Keratinocyte (primary cell): ENCODE data around the gene PPP1R13L. TPM values are rescaled to one million over a fixed set of nuclear protein-coding genes. Genes with fewer than 3 reads are reported as not detected.

ENCODE experiments used
- DNase-seq: peaks from one replicate; pipeline ENCODE4 v3.0.0-alpha.2; 2011; ENCODE audit warnings: low read depth, missing footprints, low spot score
- FAIRE-seq: peaks from 2 replicates; lab custom pipeline; 2011; peaks lifted over from hg19 to GRCh38; lab: Jason Lieb, UNC
- H2AFZ ChIP-seq: 2 replicates; pipeline ENCODE4 v1.6.0; 2012; ENCODE audit warnings: low read length, control low read depth, inconsistent platforms; ENCODE audit not compliant: control insufficient read depth
- H3K27ac ChIP-seq: 2 replicates; pipeline ENCODE4 v1.5.1; 2011; ENCODE audit warnings: low read length; ENCODE audit not compliant: control insufficient read depth, insufficient read depth
- H3K27me3 ChIP-seq: 3 replicates; pipeline ENCODE4 v1.6.0; 2011; ENCODE audit warnings: low read length; ENCODE audit not compliant: control insufficient read depth, insufficient read depth; ENCODE audit errors: extremely low read depth
- H3K36me3 ChIP-seq, 2 experiments: 2 replicates in 1 of 2; 3 replicates in 1 of 2; pipeline ENCODE4 v1.5.1; 2011; ENCODE audit warnings: low read length in 2 of 2, mild to moderate bottlenecking in 1 of 2; ENCODE audit not compliant: control insufficient read depth in 2 of 2, insufficient read depth in 2 of 2; ENCODE audit errors: extremely low read depth in 1 of 2
- H3K4me1 ChIP-seq: 3 replicates; pipeline ENCODE4 v1.5.1; 2011; ENCODE audit warnings: low read length; ENCODE audit not compliant: control insufficient read depth, insufficient read depth; ENCODE audit errors: extremely low read depth
- H3K4me2 ChIP-seq: 3 replicates; pipeline ENCODE4 v1.6.0; 2011; ENCODE audit warnings: low read depth, low read length; ENCODE audit not compliant: control insufficient read depth, insufficient read depth; ENCODE audit errors: extremely low read depth
- H3K4me3 ChIP-seq, 3 experiments: fragments of 200-600 bp in 1 of 3; sonication (generic) in 1 of 3; 2 replicates in 2 of 3; 3 replicates in 1 of 3; pipeline ENCODE4 v1.5.1; 2011 to 2016; ENCODE audit warnings: low read length in 3 of 3, mild to moderate bottlenecking in 3 of 3, control low read depth in 2 of 3, inconsistent platforms in 1 of 3, low read depth in 1 of 3, mixed read lengths in 1 of 3, mixed run types in 1 of 3, moderate library complexity in 1 of 3; ENCODE audit not compliant: control insufficient read depth in 2 of 3, insufficient read depth in 2 of 3; ENCODE audit errors: extremely low read depth in 1 of 3
- H3K79me2 ChIP-seq: 2 replicates; pipeline ENCODE4 v1.6.0; 2012; ENCODE audit warnings: low read length; ENCODE audit not compliant: control insufficient read depth, insufficient read depth
- H3K9ac ChIP-seq: 3 replicates; pipeline ENCODE4 v1.6.0; 2011; ENCODE audit warnings: low read length; ENCODE audit not compliant: control insufficient read depth, insufficient read depth; ENCODE audit errors: extremely low read depth
- H3K9me1 ChIP-seq: 3 replicates; pipeline ENCODE4 v1.6.0; 2011; ENCODE audit warnings: low read length; ENCODE audit not compliant: control insufficient read depth, insufficient read depth; ENCODE audit errors: extremely low read depth
- H3K9me3 ChIP-seq: 2 replicates; pipeline ENCODE4 v1.5.1; 2012; ENCODE audit warnings: low read depth, low read length; ENCODE audit not compliant: control insufficient read depth
- H4K20me1 ChIP-seq: 3 replicates; pipeline ENCODE4 v1.6.0; 2011; ENCODE audit warnings: low read length; ENCODE audit not compliant: control insufficient read depth, insufficient read depth; ENCODE audit errors: extremely low read depth
- CTCF ChIP-seq, 3 experiments: IDR thresholded peaks in 1 of 3; conservative IDR thresholded peaks in 1 of 3; optimal IDR thresholded peaks in 1 of 3; 2 replicates in 2 of 3; 3 replicates in 1 of 3; pipeline versions ENCODE3 to v1.5.1; 2011; ENCODE audit warnings: low read length in 3 of 3, mild to moderate bottlenecking in 3 of 3, moderate library complexity in 2 of 3, control low read depth in 1 of 3, inconsistent platforms in 1 of 3; ENCODE audit not compliant: insufficient read depth in 2 of 3; ENCODE audit errors: extremely low read depth in 1 of 3
- EZH2 ChIP-seq: IDR thresholded peaks from one replicate; pipeline ENCODE4 v1.6.1; 2012; ENCODE audit warnings: inconsistent platforms, mild to moderate bottlenecking, low read length, moderate library complexity
- dilution Hi-C: fragments of 300-500 bp; cut with MboI; formaldehyde crosslinking; loops from one replicate; pipeline ENCODE4 v1.7.0; 2020; ENCODE audit warnings: low sequenced_read_pairs; ENCODE audit not compliant: extremely low pct_ligation_motif_present
- polyA plus RNA-seq, 5 experiments: library from polyadenylated mRNA; depleted of rRNA in 3 of 5; stranded (reverse) in 3 of 5; stranded (forward) in 1 of 5; unstranded in 1 of 5; fragments of >200 nt; gene quantifications; 1 replicate in 1 of 5; 2 replicates in 3 of 5; 3 replicates in 1 of 5; pipeline versions ENCODE4 v1.2.1 to v1.2.3, GENCODE V29; 2011 to 2012; ENCODE audit warnings: missing spikeins in 2 of 5, low read depth in 1 of 5, low replicate concordance in 1 of 5

Gene PPP1R13L
- polyA plus RNA-seq, 1 donor (not counting 4 experiments of a cell fraction or from before 2014, with no cell fraction given) = 31.2 TPM

DNA sequence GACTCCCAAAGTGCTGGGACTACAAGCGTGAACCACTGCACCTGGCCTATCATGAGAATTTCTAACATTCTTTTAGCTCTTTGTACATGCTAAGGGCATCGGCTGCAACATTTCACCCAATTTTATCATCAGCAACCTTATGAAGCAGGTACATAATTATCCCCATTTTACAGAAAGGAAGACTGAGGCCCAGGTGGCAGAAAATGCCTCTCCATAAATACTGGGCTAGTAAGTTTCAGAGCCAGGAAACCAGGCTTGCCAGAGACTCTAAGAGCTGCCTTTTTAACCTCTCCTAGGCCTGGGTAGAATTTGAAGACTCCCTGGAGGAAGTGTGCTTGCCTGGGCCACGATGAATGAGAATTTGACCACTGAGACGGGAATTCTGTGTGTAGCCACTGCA is 36.7 kb downstream of the PPP1R13L start:
- peaks cover 10 to 14% of the 10 kb centered on the region in 2 experiments for H3K36me3 ChIP-seq
- no peak overlapping the region for H2AFZ ChIP-seq
- no peaks in the 10 kb centered on the region for H3K9me1 ChIP-seq
- dilution Hi-C loops = no loop called here
- no peak for TF ChIP-seq EZH2
- no peak for TF ChIP-seq CTCF (optimal IDR thresholded peaks at IDR 0.05 in 1 of 3, IDR thresholded peaks at IDR 0.05 in 1 of 3, conservative IDR thresholded peaks at IDR 0.05 in 1 of 3; ENCODE audit: extremely low read depth in 1 of 3, insufficient read depth in 2 of 3, low read length in 3 of 3)
- H3K4me2 ChIP-seq = no peak overlapping the region
- no peak overlapping the region for H3K9ac ChIP-seq
- H3K79me2 ChIP-seq = peaks cover 14% of the 10 kb centered on the region
- H3K4me3 ChIP-seq = no peak overlapping the region
- FAIRE-seq (no peak), DNase-seq (no peak)
- no peaks in the 10 kb centered on the region for H4K20me1 ChIP-seq
- no peak overlapping the region for H3K27ac ChIP-seq
- H3K4me1 ChIP-seq = peaks cover 15% of the 10 kb centered on the region
- H3K27me3 ChIP-seq = no peaks in the 10 kb centered on the region
- H3K9me3 ChIP-seq = no peaks in the 10 kb centered on the region

DNA sequence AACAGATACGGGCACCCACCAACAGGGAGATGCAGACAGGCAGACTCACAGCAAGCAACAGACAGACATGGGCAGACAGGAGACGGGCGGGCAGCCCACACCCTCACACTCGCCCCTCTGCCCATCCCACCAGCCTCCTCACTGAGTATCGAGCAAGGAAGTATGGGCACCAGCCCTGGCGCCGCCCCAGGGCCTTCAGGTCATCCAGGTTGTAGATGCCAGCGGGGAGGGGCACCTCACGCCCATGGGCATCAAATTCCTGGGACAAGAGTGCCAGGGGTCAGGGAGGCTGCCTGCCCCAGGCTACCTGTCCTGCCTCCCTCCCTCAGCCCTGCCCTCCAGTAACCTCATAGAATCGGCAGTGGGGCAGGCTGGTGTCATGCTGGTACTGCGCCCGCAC is 40.2 kb downstream of the PPP1R13L start:
- no peak for FAIRE-seq
- dilution Hi-C loops = no loop called here

More for the DNA sequence above, 40.2 kb downstream of the PPP1R13L start:
- H3K27me3 ChIP-seq = no peaks in the 10 kb centered on the region
- no peak overlapping the region for H3K27ac ChIP-seq
- H3K4me2 ChIP-seq = no peak overlapping the region
- H3K9ac ChIP-seq = no peak overlapping the region
- no peaks in the 10 kb centered on the region for H3K9me1 ChIP-seq
- TF ChIP-seq EZH2 (no peak), CTCF (optimal IDR thresholded peaks at IDR 0.05 in 1 of 3, IDR thresholded peaks at IDR 0.05 in 1 of 3, conservative IDR thresholded peaks at IDR 0.05 in 1 of 3; ENCODE audit: extremely low read depth in 1 of 3, insufficient read depth in 2 of 3, low read length in 3 of 3) (no peak)
- no peak overlapping the region for H3K4me3 ChIP-seq
- H3K36me3 ChIP-seq = peaks cover 26 to 32% of the 10 kb centered on the region in 2 experiments
- peaks cover 10% of the 10 kb centered on the region for H3K79me2 ChIP-seq
- no peaks in the 10 kb centered on the region for H3K9me3 ChIP-seq
- no peaks in the 10 kb centered on the region for H4K20me1 ChIP-seq
- no peak overlapping the region for H2AFZ ChIP-seq
- H3K4me1 ChIP-seq = peaks cover 7% of the 10 kb centered on the region
- DNase-seq = no peak
